Endothelial cell of umbilical vein (primary cell): ENCODE data around the gene VPS9D1. TPM values are rescaled to one million over a fixed set of nuclear protein-coding genes. Genes with fewer than 3 reads are reported as not detected.
"Not testable (repeated sequence)": the region's sequence is repeated elsewhere in the genome, so short reads cannot be mapped to it uniquely, and the experiment has no call there.

Experiments used
- BruUV-seq: library from RNA; stranded (reverse); fragments of 400-500 nt; replicated peaks from 2 replicates; lab custom pipeline; 2021; lab: Mats Ljungman, UMichigan
- CTCF ChIA-PET: fragments of 300-600, 350-600 bp; sonication (Branson Sonifier 250); formaldehyde crosslinking; loops from one replicate; lab custom pipeline; 2021; ENCODE audit warnings: antibody characterized with exemption, inconsistent platforms; lab: Charles Lee
- POLR2A ChIA-PET: fragments of 300-600, 350-600 bp; sonication (Branson Sonifier 250); formaldehyde crosslinking; loops from one replicate; lab custom pipeline; 2021; ENCODE audit warnings: antibody characterized with exemption, inconsistent platforms; lab: Charles Lee
- DNase-seq: peaks from one replicate; pipeline ENCODE4 v3.0.0-alpha.2; 2011; ENCODE audit warnings: low read depth, low spot score
- FAIRE-seq: peaks from 2 replicates; lab custom pipeline; 2011; peaks lifted over from hg19 to GRCh38; lab: Jason Lieb, UNC
- H2AFZ ChIP-seq: 2 replicates; pipeline ENCODE4 v1.6.0; 2012; ENCODE audit warnings: low read depth, low read length, control low read depth, inconsistent platforms
- H3K27ac ChIP-seq: 2 replicates; pipeline ENCODE4 v1.5.1; 2011; ENCODE audit warnings: low read depth, mild to moderate bottlenecking, control low read depth, low read length, moderate library complexity; ENCODE audit not compliant: insufficient read depth
- H3K27me3 ChIP-seq, 2 experiments: 2 replicates each; pipeline versions ENCODE4 v1.6.0 to v1.6.1; 2011; ENCODE audit warnings: low read length in 2 of 2, mixed read lengths in 1 of 2; ENCODE audit not compliant: control insufficient read depth in 2 of 2, insufficient read depth in 2 of 2
- H3K36me3 ChIP-seq, 2 experiments: 2 replicates in 1 of 2; 3 replicates in 1 of 2; pipeline ENCODE4 v1.5.1; 2011; ENCODE audit warnings: low read length in 2 of 2, mild to moderate bottlenecking in 1 of 2, moderate library complexity in 1 of 2; ENCODE audit not compliant: control insufficient read depth in 2 of 2, insufficient read depth in 2 of 2; ENCODE audit errors: extremely low read depth in 1 of 2
- H3K4me1 ChIP-seq: 3 replicates; pipeline ENCODE4 v1.5.1; 2011; ENCODE audit warnings: mild to moderate bottlenecking, low read length; ENCODE audit not compliant: control insufficient read depth, insufficient read depth; ENCODE audit errors: extremely low read depth
- H3K4me2 ChIP-seq: 2 replicates; pipeline ENCODE4 v1.6.1; 2011; ENCODE audit warnings: low read length, control low read depth, mixed read lengths; ENCODE audit not compliant: insufficient read depth
- H3K4me3 ChIP-seq, 3 experiments: fragments of 200-600 bp in 1 of 3; sonication (generic), shearing (Covaris generic) in 1 of 3; replicated peaks in 1 of 3; 2 replicates each; pipeline ENCODE4 v1.5.1; 2011 to 2016; ENCODE audit warnings: control low read depth in 3 of 3, low read length in 3 of 3, mild to moderate bottlenecking in 2 of 3, inconsistent platforms in 1 of 3, low read depth in 1 of 3, moderate library complexity in 1 of 3; ENCODE audit not compliant: insufficient read depth in 1 of 3
- H3K79me2 ChIP-seq: 2 replicates; pipeline ENCODE4 v1.6.0; 2012; ENCODE audit warnings: low read length, inconsistent platforms; ENCODE audit not compliant: control insufficient read depth, insufficient read depth
- H3K9ac ChIP-seq: replicated peaks from 2 replicates; pipeline ENCODE3; 2011; ENCODE audit warnings: low read length, control low read depth; ENCODE audit not compliant: insufficient read depth; ENCODE audit errors: extremely low read depth
- H3K9me1 ChIP-seq: replicated peaks from 3 replicates; pipeline ENCODE4 v1.6.0; 2011; ENCODE audit warnings: mild to moderate bottlenecking, low read length; ENCODE audit not compliant: control insufficient read depth, insufficient read depth; ENCODE audit errors: extremely low read depth
- H3K9me3 ChIP-seq: replicated peaks from 2 replicates; pipeline ENCODE4 v1.5.1; 2012; ENCODE audit warnings: low read length, inconsistent platforms; ENCODE audit not compliant: control insufficient read depth, insufficient read depth
- H4K20me1 ChIP-seq: replicated peaks from 2 replicates; pipeline ENCODE3; 2011; ENCODE audit warnings: mild to moderate bottlenecking, low read length; ENCODE audit not compliant: control insufficient read depth, insufficient read depth; ENCODE audit errors: extremely low read depth
- CTCF ChIP-seq, 2 donors: IDR thresholded peaks; 1 replicate in 1 of 2; 2 replicates in 1 of 2; pipeline ENCODE4 v1.5.1; 2011; ENCODE audit warnings: low read length in 2 of 2, mild to moderate bottlenecking in 2 of 2, moderate library complexity in 2 of 2, control low read depth in 1 of 2, inconsistent platforms in 1 of 2, low read depth in 1 of 2; ENCODE audit not compliant: insufficient read depth in 1 of 2; ENCODE audit errors: extremely low read depth in 1 of 2
- FOS ChIP-seq: IDR thresholded peaks from 2 replicates; pipeline ENCODE4 v1.6.1; 2011; ENCODE audit warnings: mild to moderate bottlenecking, low read length, moderate library complexity, borderline replicate concordance; ENCODE audit not compliant: insufficient read depth
- JUN ChIP-seq: IDR thresholded peaks from 2 replicates; pipeline ENCODE4 v1.6.1; 2011; ENCODE audit warnings: borderline replicate concordance, low read depth; ENCODE audit not compliant: insufficient read length, insufficient read depth
- POLR2AphosphoS5 ChIP-seq: IDR thresholded peaks from 2 replicates; pipeline ENCODE4 v1.6.1; 2012; ENCODE audit warnings: low read depth, mild to moderate bottlenecking, control low read depth, low read length, moderate library complexity; ENCODE audit not compliant: insufficient read depth
- dilution Hi-C: fragments of 300-500 bp; cut with MboI; formaldehyde crosslinking; loops from one replicate; pipeline ENCODE4 v1.15.0; 2019; ENCODE audit warnings: low sequenced_read_pairs; ENCODE audit not compliant: extremely low pct_ligation_motif_present
- intact Hi-C: fragments of 100-400 bp; cut with micrococcal nuclease; formaldehyde crosslinking; loops from one replicate; pipeline ENCODE4 v1.10.0; 2022
- polyA plus RNA-seq, 4 experiments: library from polyadenylated mRNA; depleted of rRNA in 3 of 4; stranded (reverse) in 3 of 4; unstranded in 1 of 4; fragments of >200 nt; gene quantifications; 2 replicates each; pipeline versions ENCODE4 v1.2.1 to v1.2.3, GENCODE V29; 2011 to 2012; ENCODE audit warnings: missing spikeins in 1 of 4
- total RNA-seq: library from RNA; stranded (reverse); gene quantifications from 2 replicates; pipeline ENCODE4 v1.2.3, GENCODE V29; 2021

The VPS9D1 gene
- total and polyA plus RNA-seq, 2 donors (not counting 3 experiments of a cell fraction or from before 2014, with no cell fraction given) = 15.5 to 17.3 TPM

GRCh38 chr16:89689621-89690020 is 31.1 kb downstream of the VPS9D1 start:
- POLR2A ChIA-PET, DNase-seq, H2AFZ ChIP-seq, dilution Hi-C loops, intact Hi-C loops, H3K9ac ChIP-seq, H3K27ac ChIP-seq, H3K4me1 ChIP-seq, CTCF ChIA-PET, H3K4me3 ChIP-seq, H3K9me3 ChIP-seq, H3K4me2 ChIP-seq, H3K9me1 ChIP-seq, H3K27me3 ChIP-seq, BruUV-seq, H4K20me1 ChIP-seq, FAIRE-seq, H3K79me2 ChIP-seq: not testable (repeated sequence)
- H3K36me3 ChIP-seq = peaks cover 3 to 30% of the 10 kb centered on the region in 2 experiments

- CTCF ChIA-PET = no interaction called here
- H3K9me1 ChIP-seq = no peaks in the 10 kb centered on the region
- peaks cover 4% of the 10 kb centered on the region for H3K4me1 ChIP-seq
- H3K36me3 ChIP-seq = peaks cover 3 to 26% of the 10 kb centered on the region in 2 experiments
- TF ChIP-seq FOS = no peak
- TF ChIP-seq JUN = no peak
- no peak for TF ChIP-seq POLR2AphosphoS5
- TF ChIP-seq CTCF (IDR thresholded peaks at IDR 0.05; ENCODE audit: extremely low read depth in 1 of 2, insufficient read depth in 1 of 2, low read depth in 1 of 2, low read length in 2 of 2) = no peak
- H3K27me3 ChIP-seq = no peaks in the 10 kb centered on the region
- H3K79me2 ChIP-seq = peaks cover 9% of the 10 kb centered on the region
- H3K9ac ChIP-seq = no peak overlapping the region
- H3K4me2 ChIP-seq = no peak overlapping the region
- FAIRE-seq (no peak), DNase-seq (no peak)
- H3K4me3 ChIP-seq = no peak overlapping the region
- no peak overlapping the region for H2AFZ ChIP-seq
- dilution Hi-C loops = no loop called here
- POLR2A ChIA-PET = no interaction called here
- H4K20me1 ChIP-seq = no peaks in the 10 kb centered on the region
- H3K9me3 ChIP-seq = no peaks in the 10 kb centered on the region
- BruUV-seq = no TSS peak
- intact Hi-C loops = no loop called here
- no peak overlapping the region for H3K27ac ChIP-seq
Measured at GRCh38 chr16:89689142-89689541, 31.6 kb downstream of the VPS9D1 start.
